ENCODE results near the gene TRIM52.

DNA sequence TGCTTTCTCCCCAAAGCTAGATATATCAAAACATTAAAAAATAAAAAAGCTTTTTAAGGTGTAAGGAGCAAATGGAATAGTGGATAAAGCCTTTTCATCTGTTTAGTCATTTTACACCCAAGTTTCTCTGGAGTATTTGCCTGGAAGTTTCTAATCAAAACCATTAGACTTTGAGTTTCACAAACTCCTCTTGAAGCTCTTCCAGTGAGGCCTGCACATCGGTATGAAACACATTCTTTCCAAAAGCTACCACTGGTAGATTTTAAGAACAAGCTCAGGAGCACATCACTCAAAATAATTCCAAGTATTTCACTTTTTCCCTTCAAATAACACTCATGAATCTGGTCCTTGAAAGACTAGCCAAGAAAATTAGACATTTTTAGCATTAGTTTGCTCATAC is 5.7 kb downstream of the TRIM52 start:
- TF ChIP-seq, protein P1, sequence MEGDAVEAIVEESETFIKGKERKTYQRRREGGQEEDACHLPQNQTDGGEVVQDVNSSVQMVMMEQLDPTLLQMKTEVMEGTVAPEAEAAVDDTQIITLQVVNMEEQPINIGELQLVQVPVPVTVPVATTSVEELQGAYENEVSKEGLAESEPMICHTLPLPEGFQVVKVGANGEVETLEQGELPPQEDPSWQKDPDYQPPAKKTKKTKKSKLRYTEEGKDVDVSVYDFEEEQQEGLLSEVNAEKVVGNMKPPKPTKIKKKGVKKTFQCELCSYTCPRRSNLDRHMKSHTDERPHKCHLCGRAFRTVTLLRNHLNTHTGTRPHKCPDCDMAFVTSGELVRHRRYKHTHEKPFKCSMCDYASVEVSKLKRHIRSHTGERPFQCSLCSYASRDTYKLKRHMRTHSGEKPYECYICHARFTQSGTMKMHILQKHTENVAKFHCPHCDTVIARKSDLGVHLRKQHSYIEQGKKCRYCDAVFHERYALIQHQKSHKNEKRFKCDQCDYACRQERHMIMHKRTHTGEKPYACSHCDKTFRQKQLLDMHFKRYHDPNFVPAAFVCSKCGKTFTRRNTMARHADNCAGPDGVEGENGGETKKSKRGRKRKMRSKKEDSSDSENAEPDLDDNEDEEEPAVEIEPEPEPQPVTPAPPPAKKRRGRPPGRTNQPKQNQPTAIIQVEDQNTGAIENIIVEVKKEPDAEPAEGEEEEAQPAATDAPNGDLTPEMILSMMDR (IDR thresholded peaks at IDR 0.05): no peak
- TF ChIP-seq EZH2phosphoT487 (IDR thresholded peaks at IDR 0.05) (no peak), EZH2 (IDR thresholded peaks at IDR 0.05) (no peak)

All from neural progenitor cell (in vitro differentiated cells).